K562 (cell line): Measurements from ENCODE around the gene CNGB1. TPM values are rescaled to one million over a fixed set of nuclear protein-coding genes. Genes with fewer than 3 reads are reported as not detected.

Experiments
- C11orf30 ChIP-seq: fragments of 450-650 bp; IDR thresholded peaks from 2 replicates; pipeline ENCODE4 v1.6.1; 2016; ENCODE audit warnings: low read depth, mild to moderate bottlenecking
- FUS ChIP-seq: fragments of 200-400 bp; formaldehyde crosslinking; optimal IDR thresholded peaks from 2 replicates; pipeline ENCODE3; 2017; ENCODE audit warnings: low read depth, low read length
- NFYB ChIP-seq: IDR thresholded peaks from 2 replicates; pipeline ENCODE4 v1.6.1; 2011; ENCODE audit warnings: mild to moderate bottlenecking, moderate library complexity; ENCODE audit not compliant: insufficient read length; ENCODE audit errors: extremely low read depth
- NONO ChIP-seq, 2 experiments: fragments of 200-400 bp in 1 of 2; fragments of 450-650 bp in 1 of 2; formaldehyde crosslinking in 1 of 2; IDR thresholded peaks; 2 replicates each; pipeline ENCODE4 v1.6.1; 2017; ENCODE audit warnings: low read depth in 2 of 2, mild to moderate bottlenecking in 2 of 2, moderate library complexity in 2 of 2, low read length in 1 of 2
- polyA plus RNA-seq, 8 experiments: library from polyadenylated mRNA; depleted of rRNA in 4 of 8; stranded (reverse) in 5 of 8; unstranded in 3 of 8; fragments of >200 nt; fragmentation: Nextera tagmentation in 2 of 8; fragmentation: Illumina TruSeq in 1 of 8; extraction: Ambion mirVana in 2 of 8; extraction: Trizol in 1 of 8; gene quantifications; 2 replicates each; pipeline versions ENCODE4 v1.2.1 to v1.2.3, GENCODE V29; 2011 to 2014; ENCODE audit warnings: inconsistent platforms in 1 of 8, missing spikeins in 1 of 8
- total RNA-seq, 7 experiments: library from RNA; depleted of rRNA in 6 of 7; stranded (reverse); fragments of >200 nt in 6 of 7; fragmentation: Illumina TruSeq in 2 of 7; extraction: Trizol in 2 of 7; gene quantifications; 2 replicates each; pipeline versions ENCODE4 v1.2.1 to v1.2.3, GENCODE V29; 2011 to 2021; ENCODE audit warnings: low replicate concordance in 1 of 7
- TF ChIP-seq, protein P1 (sequence below): fragments of 450-650 bp; formaldehyde crosslinking; IDR thresholded peaks from 2 replicates; pipeline ENCODE4 v1.4.0; 2020; ENCODE audit warnings: mild to moderate bottlenecking, mixed read lengths
- TF ChIP-seq, protein P2 (sequence below): fragments of 450-650 bp; formaldehyde crosslinking; IDR thresholded peaks from 2 replicates; pipeline ENCODE4 v1.4.0; 2020; ENCODE audit warnings: mild to moderate bottlenecking, moderate library complexity
- TF ChIP-seq, protein P3 (sequence below): sonication (generic); formaldehyde crosslinking; IDR thresholded peaks from 2 replicates; pipeline ENCODE4 v1.8.0; 2022; ENCODE audit warnings: mild to moderate bottlenecking, missing genetic modification reagents
- TF ChIP-seq, protein P4 (sequence below): sonication (generic); formaldehyde crosslinking; IDR thresholded peaks from 2 replicates; pipeline ENCODE4 v1.9.0; 2022; ENCODE audit warnings: mild to moderate bottlenecking, missing genetic modification reagents

Gene CNGB1
- total and polyA plus RNA-seq, 9 of the 15 experiments (the other 6 are each of a cell fraction or from before 2014, with no cell fraction given): not detected

DNA sequence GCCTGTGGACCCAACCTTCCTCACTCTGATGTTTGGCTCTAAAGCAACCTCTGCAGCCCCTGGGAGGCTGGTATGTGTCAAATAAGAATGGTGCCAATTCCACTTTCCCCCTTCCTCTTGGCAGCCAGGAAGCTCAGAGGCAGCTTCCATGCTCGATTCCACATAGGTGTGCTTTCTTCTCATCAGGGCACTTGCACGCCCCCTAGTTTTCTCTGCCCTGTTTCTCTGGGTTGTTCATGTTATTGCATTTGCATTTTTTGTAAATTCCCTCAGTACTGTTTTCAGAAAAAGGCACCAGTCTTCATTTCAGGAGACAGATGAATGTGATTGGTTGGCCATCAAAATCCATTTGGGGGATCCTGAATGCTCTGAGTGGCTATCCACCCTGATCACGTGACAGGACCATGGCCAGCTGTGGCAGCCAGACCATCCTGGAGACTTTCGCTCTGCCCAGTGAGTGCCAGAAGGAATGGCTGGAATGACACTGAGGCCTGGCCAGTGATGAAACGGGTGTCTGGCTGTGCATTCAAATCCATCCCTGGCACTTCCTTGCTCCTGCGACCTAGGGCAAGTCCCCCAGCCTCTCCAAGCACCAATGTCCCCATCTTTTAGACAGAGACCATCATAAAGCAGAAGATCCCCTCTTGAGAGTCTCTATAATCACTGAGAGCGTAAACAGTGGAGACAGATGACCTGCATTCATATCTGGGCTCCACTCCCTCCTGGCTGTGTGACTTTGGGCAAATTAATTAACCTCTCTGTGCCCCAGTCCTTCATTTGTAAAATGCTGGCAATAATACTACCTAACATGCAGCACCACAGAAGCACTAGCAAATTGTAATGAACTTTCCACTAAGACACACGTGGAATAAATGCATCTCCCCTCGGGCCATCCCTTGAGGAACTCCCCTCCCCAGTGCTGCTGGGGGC, 56.4 kb downstream of the CNGB1 start (continued):
- TF ChIP-seq, protein P1, sequence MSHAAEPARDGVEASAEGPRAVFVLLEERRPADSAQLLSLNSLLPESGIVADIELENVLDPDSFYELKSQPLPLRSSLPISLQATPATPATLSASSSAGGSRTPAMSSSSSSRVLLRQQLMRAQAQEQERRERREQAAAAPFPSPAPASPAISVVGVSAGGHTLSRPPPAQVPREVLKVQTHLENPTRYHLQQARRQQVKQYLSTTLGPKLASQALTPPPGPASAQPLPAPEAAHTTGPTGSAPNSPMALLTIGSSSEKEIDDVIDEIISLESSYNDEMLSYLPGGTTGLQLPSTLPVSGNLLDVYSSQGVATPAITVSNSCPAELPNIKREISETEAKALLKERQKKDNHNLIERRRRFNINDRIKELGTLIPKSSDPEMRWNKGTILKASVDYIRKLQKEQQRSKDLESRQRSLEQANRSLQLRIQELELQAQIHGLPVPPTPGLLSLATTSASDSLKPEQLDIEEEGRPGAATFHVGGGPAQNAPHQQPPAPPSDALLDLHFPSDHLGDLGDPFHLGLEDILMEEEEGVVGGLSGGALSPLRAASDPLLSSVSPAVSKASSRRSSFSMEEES (CRISPR knock-in tag): peak; percentile 90
- TF ChIP-seq, protein P2, sequence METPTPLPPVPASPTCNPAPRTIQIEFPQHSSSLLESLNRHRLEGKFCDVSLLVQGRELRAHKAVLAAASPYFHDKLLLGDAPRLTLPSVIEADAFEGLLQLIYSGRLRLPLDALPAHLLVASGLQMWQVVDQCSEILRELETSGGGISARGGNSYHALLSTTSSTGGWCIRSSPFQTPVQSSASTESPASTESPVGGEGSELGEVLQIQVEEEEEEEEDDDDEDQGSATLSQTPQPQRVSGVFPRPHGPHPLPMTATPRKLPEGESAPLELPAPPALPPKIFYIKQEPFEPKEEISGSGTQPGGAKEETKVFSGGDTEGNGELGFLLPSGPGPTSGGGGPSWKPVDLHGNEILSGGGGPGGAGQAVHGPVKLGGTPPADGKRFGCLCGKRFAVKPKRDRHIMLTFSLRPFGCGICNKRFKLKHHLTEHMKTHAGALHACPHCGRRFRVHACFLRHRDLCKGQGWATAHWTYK (CRISPR knock-in tag): no peak
- TF ChIP-seq C11orf30 (no peak), NONO (IDR thresholded peaks at IDR 0.05; ENCODE audit: low read depth in 2 of 2, low read length in 1 of 2) (no peak), NFYB (peak; percentile 28), FUS (no peak)
- TF ChIP-seq, protein P3, sequence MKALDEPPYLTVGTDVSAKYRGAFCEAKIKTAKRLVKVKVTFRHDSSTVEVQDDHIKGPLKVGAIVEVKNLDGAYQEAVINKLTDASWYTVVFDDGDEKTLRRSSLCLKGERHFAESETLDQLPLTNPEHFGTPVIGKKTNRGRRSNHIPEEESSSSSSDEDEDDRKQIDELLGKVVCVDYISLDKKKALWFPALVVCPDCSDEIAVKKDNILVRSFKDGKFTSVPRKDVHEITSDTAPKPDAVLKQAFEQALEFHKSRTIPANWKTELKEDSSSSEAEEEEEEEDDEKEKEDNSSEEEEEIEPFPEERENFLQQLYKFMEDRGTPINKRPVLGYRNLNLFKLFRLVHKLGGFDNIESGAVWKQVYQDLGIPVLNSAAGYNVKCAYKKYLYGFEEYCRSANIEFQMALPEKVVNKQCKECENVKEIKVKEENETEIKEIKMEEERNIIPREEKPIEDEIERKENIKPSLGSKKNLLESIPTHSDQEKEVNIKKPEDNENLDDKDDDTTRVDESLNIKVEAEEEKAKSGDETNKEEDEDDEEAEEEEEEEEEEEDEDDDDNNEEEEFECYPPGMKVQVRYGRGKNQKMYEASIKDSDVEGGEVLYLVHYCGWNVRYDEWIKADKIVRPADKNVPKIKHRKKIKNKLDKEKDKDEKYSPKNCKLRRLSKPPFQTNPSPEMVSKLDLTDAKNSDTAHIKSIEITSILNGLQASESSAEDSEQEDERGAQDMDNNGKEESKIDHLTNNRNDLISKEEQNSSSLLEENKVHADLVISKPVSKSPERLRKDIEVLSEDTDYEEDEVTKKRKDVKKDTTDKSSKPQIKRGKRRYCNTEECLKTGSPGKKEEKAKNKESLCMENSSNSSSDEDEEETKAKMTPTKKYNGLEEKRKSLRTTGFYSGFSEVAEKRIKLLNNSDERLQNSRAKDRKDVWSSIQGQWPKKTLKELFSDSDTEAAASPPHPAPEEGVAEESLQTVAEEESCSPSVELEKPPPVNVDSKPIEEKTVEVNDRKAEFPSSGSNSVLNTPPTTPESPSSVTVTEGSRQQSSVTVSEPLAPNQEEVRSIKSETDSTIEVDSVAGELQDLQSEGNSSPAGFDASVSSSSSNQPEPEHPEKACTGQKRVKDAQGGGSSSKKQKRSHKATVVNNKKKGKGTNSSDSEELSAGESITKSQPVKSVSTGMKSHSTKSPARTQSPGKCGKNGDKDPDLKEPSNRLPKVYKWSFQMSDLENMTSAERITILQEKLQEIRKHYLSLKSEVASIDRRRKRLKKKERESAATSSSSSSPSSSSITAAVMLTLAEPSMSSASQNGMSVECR (CRISPR knock-in tag): no peak
- TF ChIP-seq, protein P4, sequence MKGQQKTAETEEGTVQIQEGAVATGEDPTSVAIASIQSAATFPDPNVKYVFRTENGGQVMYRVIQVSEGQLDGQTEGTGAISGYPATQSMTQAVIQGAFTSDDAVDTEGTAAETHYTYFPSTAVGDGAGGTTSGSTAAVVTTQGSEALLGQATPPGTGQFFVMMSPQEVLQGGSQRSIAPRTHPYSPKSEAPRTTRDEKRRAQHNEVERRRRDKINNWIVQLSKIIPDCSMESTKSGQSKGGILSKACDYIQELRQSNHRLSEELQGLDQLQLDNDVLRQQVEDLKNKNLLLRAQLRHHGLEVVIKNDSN (CRISPR knock-in tag): peak; percentile 82
